Fibroblast of skin of scalp (primary cell): ENCODE measurements around the gene CLCN5. TPM values are rescaled to one million over a fixed set of nuclear protein-coding genes. Genes with fewer than 3 reads are reported as not detected.

ENCODE experiments used
- DNase-seq: peaks from one replicate; pipeline ENCODE4 v3.0.0-alpha.2; 2013
- polyA plus RNA-seq, 2 experiments: library from polyadenylated mRNA; unstranded; fragments of 120-200 nt; gene quantifications; one replicate each; pipeline ENCODE4 v1.2.1, GENCODE V29; 2013; ENCODE audit not compliant: insufficient read length in 2 of 2

Gene CLCN5
- 2.8 TPM for polyA plus RNA-seq (2013, experiment 1 of 2; ENCODE audit: insufficient read length)
- polyA plus RNA-seq (2013, experiment 2 of 2; ENCODE audit: insufficient read length) = 4.4 TPM

DNA sequence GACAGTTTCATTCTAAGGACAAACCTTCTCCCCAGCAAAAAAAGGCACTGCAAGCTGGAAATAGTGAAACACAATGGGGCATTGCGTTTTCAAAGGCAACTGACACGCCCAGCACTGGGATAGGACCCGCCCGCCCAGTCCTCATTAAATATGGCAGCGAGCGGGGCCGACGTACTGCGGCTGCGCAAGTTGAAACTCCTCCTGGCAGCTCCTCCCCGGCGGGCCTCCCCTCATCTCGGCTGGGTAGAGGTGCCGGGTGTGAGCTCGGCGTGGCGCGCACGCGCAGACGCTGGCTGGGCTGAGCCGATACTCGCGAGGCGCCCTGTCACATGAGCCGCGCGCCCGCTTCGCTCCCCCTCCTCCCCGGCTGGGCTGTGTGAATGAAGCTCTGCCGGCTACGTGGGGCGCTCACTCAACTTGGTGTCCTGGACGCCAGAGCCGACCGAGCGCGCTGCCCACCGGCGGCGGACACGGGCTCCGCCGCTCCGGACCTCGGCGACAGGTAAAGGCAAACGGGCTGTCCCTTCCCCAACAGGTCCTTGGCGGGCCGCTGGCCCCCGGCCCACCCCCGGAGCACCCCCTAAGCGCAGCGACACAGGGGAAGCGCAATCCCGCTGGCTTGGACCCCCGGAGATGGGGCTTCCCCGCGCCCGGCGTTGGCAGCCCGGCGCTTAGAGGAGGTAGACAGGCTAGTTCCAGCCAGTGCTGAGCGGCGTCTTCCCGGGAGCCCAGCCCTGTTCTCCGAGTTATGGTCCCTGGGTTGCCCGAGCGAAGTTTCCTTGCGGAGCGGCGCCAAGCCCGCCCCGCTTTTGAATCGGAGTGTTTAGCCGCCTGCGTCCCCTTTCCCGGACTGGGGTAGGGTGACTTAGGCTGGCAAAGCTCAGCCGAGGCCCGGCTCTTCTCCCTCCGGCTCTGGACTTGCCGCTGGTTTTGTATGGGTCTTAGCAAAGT lies at the start of gene CLCN5:
Gene CLCN5, plus strand, starts transcription at position 306 of the 951 bp plus-strand sequence. CDS start 2,703 bp downstream, outside the sequence.
- DNase-seq = peak; percentile 95

DNA sequence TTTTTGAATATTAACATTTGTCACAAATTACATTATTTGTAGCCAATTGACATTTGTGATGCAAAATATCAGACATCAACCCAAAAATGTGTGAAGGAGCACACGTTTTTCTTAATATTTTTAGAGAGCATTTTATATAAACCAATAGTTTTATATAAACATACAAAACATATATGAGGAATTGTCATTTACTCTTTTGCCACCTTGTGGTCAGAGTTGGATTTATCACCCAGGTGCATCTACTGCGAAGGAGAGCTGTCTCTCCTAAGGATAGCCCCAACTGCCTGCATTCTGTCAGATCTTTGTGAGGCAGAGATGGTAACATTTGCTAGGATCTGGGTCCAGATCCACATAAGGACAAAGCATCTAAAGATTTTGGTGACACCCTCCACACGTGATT lies 45.6 kb upstream of the CLCN5 start:
- no peak for DNase-seq

DNA sequence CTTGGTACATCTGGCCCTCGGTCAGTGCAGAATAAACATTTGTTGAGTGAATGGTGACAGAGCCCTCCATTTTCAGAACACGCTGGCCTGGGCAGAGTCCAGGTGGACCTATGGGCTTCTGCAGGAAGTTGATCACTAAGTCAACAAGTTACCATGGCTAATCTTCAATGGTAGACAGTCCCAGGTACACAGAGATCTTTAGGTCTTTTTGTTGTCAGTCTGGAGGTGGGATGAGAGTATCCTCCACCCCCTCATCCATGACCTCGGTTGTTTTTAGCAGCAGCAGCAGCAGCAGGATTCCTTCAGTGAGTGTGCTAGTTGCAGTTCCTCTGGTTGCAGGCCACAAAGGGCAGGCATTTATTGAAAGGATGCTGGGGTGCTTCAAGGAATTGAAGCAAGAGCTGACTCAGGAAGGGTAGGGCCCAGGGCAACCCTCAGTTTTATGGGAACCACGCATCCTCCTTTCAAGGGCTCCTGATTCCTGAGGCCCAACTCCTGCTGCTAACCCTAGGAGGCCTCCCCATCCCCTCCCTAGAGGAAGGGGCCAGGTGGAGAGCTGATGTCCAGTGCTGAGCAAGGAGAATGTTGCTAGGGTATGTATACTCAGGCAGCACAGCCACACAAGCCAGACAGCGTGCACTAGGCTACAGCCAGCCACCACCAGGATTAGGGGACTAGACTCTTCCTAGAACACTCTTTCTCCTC lies 44.8 kb upstream of the CLCN5 start:
- DNase-seq = no peak

DNA sequence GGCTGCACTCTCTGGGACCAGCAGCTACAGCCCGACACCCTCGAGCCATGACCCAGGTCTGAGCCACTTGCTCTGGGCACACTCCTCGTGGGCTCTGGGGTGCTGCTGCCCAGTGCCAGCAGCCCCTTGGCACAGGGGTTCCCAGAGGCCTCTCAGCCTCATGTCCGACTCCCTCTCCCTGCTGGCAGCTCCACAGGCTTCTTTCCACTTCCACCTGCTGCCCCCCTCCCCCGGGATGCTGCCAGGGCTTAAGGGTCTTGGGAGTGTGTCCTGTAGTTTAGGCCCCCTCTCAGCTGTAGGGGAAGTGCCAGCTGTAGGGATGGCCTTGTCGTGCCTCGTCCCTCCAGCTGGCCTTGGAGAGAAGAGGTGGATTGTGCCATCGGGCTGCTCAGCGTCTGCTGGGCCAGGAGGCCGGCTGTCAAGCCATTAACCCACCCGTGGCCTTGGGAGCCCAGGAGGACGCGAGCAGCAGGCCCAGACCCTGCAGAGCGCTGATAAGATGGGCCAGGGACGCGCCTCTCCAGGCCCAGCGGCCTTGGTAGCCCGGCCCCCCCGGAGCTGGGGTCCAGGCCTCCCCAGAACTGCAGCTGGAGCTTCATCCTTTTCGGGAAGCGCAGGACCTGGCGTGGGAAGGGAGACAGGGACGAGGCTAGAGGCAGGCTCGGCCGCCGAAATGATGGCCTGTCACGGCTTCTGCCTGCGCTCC lies 44.1 kb upstream of the CLCN5 start:
- DNase-seq = no peak

DNA sequence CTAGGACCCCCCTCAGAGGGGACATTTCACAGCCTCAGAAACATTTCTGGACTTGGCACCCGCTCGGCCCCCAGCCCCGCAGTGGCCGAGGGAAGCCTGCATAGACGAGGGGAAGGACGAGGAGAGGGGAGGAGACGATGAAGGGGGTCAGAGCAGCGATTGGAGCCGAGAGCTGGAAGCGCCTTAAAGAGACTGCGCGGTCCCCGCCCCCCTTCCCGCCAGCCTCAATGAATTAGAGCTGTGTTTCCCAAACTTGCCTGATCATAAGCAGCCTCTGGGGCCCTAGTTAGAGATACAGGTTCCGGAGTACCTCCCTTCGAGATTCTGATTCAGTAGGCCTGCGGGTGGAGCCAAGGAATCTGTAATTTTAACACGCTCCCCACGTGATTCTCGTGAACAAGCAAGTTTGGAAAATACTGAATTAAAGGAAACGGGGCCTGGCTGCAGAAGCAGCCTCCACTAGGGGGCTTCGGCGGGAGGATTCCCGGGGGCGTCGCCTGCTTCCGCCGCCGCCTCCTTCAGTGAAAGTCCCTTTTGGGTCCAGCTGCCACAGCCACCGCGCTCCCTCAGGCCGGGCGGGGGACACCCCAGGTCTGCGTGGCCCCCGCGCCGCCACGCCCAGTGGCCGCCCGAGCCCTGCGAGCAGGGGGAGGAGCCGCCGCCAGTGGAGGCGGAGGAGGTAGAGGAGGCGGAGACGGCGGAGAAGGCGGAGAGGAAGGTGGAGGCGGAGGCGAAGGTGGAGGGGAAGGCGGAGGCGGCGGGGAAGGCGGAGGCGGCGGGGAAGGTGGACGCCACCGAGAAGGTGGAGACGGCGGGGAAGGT lies 43.4 kb upstream of the CLCN5 start, which contains the start of gene USP27X:
Gene USP27X, plus strand, starts transcription at position 651 of the 822 bp plus-strand sequence. CDS start 824 bp downstream, outside the sequence.
- peak; percentile 87 for DNase-seq

DNA sequence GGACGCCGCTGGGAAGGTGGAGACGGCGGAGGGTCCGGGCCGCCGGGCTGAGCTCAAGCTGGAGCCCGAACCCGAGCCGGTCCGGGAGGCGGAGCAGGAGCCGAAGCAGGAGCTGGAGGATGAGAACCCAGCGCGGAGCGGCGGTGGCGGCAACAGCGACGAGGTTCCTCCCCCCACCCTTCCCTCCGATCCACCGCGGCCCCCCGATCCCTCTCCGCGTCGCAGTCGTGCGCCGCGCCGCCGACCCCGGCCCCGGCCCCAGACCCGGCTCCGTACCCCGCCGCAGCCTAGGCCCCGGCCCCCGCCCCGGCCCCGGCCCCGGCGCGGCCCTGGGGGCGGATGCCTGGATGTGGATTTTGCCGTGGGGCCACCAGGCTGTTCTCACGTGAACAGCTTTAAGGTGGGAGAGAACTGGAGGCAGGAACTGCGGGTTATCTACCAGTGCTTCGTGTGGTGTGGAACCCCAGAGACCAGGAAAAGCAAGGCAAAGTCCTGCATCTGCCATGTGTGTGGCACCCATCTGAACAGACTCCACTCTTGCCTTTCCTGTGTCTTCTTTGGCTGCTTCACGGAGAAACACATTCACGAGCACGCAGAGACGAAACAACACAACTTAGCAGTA lies 42.6 kb upstream of the CLCN5 start:
- no peak for DNase-seq

DNA sequence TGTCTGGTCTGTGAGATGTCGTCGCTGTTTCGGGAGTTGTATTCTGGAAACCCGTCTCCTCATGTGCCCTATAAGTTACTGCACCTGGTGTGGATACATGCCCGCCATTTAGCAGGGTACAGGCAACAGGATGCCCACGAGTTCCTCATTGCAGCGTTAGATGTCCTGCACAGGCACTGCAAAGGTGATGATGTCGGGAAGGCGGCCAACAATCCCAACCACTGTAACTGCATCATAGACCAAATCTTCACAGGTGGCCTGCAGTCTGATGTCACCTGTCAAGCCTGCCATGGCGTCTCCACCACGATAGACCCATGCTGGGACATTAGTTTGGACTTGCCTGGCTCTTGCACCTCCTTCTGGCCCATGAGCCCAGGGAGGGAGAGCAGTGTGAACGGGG lies 41.7 kb upstream of the CLCN5 start:
- DNase-seq = no peak

DNA sequence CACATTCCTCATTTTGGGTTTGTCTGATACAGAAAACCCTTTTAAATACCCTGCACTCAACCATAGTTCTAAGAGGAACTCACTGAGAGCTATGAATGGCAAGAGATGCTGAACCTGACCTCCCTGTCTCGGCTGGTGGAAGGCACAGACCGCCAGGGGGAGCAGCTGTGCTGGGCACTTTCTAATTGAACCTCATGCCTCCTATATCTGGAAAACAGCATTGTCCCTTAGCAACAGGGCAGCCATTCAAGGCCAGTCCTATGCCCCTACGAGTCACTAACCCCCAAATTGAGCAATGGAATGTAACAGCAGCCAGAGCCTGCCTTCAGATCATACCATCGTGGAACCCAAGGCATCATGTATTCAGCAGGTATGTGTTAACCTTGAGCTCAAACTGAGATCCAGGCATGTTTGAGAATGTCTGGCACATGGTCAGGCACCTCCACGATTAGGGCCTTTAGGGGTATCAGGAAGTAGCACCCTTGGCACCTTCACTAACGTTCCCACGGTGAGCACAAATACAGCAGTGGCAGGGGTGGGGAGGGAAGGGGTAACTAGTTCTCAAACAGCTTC lies 38.0 kb upstream of the CLCN5 start:
- peak; percentile 54 for DNase-seq

DNA sequence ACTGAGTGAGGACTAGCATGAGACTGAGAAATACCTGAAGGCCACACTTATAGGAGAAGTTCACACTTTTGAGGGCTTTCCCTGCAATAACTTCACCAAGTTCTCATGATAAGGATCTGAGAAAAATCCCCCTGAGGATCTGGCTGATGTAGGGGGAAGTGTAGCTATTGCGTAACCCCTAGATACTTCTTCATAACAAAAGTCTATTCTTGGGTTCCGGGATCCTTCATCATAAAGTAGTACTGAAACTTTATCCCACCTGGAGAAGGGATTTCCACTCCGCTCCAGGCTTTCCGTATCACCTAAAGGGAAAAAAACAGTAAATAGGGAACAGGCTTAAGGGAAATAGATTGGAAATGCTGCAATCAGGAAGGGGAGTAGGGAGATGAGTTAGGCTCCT lies 29.9 kb upstream of the CLCN5 start:
- no peak for DNase-seq

DNA sequence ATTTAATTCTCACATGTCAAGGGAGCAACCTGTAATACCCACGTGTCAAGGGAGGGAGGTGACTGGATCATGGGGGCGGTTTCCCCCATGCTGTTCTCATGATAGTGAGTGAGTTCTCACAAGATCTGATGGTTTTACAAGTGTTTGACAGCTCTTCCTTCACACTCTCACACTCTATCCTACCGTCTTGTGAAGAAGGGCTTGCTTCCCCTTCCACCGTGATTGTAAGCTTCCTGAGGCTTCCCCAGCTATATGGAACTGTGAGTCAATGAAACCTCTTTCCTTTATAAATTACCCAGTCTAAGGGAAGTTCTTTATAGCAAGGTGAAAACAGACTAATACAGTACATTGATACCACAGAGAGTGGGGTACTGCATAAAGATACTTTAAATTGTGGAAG lies 25.4 kb upstream of the CLCN5 start:
- DNase-seq = no peak

DNA sequence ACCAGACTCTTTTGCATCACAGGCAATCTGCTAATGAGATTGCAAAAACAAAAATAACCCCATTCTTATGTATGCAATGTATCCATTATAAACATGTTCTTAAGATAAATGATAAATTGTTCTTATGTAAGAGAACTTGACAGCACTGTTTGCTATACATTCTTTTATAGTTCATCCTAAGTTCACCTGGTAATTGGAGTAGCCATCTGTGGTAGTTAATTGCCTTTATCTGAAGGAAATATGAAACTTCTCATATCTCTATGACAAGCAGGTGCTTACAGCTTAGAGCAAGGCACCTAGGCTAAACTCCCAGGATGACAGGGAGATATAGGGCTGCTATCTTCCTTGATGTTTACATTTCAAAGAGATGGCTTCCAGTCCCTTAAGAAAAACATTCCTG lies 21.3 kb upstream of the CLCN5 start:
- DNase-seq = no peak

DNA sequence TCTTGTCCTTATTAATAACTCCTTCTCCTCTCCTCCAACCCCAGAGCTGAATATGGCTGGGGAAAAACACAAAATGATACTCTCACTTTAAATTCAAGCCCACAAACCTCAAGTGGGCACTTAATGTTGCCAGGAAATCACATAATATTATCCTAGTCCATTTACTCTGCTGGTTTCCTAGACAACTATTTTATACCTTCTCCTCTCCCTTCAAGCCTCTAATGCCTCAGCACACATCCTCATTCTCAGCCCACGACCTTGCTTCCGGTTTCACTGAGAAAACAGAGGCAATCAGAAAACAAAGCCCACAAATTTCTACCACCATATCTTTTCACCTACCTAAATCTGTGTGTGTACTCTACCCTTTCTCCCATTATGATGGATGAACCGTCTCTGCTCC lies 12.1 kb upstream of the CLCN5 start:
- no peak for DNase-seq

DNA sequence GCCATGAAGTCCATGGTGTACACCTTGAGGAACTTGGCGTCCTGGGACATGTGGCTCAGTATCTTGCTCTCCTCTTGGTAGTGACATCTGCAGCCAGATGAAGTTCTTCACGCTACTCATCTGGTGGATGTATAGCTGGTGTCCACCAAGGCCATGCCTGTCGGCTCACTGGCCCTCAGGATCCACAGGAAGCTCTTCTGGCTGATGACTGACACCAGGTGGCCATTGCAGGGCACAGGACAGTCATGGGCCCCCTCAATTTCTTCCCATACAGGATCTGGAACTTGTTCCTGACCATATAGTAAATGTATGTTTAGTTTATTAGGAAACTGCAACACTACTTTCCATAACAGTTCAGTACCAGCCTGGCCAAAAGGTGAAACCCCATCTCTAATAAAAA lies 10.3 kb upstream of the CLCN5 start:
- DNase-seq = no peak

DNA sequence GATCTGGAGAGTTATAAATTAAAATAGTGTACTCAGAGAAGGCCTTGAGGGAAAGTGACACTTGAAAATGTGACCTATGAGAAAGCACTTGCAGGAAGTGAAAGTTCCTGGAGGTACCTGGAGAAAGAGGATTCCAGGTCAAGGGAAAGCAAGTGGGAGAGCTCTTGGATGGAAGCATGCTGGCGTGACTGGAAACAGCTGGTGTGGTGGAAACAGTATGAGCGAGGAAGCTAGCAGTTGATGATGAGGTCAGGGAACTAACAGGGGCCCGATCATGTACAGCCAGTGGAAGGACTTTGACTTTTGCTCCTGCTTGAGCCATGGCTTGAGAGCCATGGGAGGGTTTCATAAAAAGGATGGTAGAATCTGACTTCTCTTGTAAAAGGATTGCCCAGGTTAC lies 9.5 kb upstream of the CLCN5 start:
- DNase-seq = no peak

DNA sequence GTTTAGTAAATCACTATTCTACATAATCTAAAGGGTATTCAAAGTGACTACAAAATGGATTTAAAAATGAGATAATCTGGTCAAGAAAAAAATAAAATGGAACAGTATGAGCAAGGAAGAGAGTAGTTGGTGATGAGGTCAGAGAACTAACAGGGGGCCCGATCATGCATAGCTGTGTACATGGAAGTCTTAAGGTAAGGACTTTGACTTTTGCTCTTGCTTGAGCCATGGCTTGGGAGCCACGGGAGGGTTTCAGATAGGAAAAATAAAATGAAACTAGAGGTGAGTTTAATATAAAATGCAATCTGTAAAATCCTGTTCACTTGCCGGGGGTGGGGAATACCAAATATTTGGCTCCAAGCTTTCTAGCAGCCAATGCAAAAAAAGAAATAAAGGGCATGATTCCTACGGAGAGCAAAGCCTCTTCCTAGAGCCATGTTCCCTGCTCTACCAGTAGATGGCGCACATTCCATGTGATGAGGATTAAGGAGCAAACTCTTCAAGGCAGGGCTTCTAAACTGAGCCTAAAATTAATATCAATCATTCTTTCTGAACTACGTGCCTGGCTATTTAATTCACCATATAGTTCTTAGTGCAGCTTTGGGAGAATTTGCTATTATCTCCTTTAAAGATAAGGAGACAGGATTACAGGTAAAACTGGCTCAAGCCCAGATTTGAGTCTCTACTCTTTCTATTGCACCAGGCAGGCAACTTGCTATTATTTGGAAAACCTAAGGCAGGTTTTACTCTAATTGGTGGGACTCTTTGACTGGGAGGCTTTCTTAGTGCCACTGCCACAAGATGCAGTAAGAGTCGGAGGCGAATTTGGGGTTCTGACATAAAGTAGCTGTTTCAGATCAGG lies 6.8 kb upstream of the CLCN5 start:
- DNase-seq = peak; percentile 54

DNA sequence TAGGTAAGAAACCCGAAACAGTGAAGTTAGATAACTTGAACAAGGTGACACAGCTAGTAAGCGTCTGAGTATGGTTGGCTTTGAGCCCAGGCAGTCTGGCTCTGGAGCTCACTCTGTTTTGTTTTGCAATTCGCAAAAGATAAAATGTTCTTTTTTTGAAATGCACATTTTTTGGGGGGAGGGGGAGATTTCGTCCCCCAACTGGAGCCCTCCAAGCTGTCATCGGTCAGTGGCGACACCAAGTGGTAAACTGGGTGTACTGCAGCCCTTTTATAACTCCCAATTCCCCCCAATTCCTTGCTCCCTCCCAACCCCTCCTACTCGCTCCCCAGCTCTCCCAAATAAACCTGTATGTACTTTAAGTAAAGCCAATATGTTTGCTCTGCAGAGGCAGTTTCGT lies 2.8 kb upstream of the CLCN5 start:
- DNase-seq = peak; percentile 29

DNA sequence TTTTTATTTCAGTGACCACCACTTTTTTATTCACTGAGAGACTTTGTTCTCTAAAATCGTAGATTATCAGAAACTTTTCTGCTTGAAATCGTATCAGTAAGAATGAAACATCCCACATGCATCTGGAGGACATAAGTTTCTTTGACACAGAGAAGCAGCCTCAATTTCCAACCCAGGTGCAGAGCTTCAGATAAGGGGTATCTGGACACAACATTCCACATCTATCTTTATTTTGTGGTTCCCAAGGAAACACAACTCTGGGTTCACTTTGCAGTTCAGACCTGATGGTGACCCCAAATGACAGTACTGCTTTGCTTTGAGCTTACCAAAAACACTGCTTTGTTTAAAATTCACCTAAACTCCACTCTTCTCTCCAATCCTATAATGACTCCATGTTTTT lies 1.3 kb upstream of the CLCN5 start:
- no peak for DNase-seq

DNA sequence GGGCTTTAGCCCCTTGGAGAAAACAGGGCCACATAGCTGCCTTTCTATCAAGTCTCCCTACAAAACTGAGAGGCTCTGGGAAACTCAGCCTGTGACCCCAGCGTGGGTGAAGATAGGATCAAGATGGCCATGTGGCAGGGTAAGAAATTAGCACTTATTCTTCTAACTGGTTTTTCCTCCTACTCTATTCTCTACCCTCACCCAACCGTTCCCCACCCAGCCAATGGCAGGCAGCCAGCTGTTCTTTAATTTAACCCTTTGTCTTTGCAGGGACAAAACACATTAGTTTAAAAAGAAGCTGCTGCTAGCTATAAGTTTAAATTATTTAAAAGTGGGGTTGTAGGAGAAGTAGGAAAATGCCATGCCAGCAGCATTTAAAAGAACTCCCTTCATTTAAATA lies 2.8 kb downstream of the CLCN5 start:
- no peak for DNase-seq

DNA sequence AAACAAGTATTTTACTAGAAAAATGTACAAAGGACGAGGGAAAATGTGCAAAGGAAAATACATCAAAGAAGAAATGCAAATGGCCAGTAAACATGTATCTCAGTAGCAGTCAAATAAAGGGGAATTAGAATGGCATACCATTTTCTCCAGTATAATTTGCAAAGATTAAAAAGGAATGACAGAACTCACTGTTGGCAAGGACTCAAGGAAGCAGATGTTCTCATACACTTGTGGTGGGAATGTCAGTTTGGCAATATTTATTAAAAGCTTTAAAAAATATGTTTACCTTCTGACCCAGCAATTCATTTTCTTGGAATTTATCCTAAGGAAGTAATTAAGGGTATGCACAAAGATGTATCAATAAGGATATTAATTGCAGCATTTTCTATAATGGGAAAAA lies 7.6 kb downstream of the CLCN5 start:
- peak; percentile 4 for DNase-seq

DNA sequence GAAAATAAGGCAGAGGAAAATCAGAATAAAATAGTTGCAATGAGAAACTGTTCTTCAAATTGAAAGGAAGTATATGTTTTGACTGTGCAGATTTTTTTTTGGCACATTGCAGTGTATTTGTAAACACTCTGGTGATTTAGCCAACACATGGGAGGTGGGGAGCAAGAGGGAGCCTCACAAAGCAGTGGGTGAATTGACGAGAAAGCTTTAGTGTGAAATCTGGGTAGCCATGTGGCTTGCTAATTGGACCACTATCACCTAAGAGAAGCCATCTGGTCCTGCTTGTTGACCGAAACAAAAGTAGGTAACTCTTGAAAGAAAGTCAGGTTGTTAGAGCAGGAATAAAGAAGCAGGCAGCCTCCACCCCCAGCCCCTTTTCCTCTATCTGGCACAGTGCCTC lies 10.4 kb downstream of the CLCN5 start:
- no peak for DNase-seq
